HL-60 (cell line): ENCODE measurements around the gene MEMO1.
"Not testable (repeated sequence)": the region's sequence is repeated elsewhere in the genome, so short reads cannot be mapped to it uniquely, and the experiment has no call there.

Source experiments
- DNase-seq, 2 experiments: peaks; one replicate each; pipeline ENCODE4 v3.0.0-alpha.2; 2010 to 2020; ENCODE audit warnings: low read depth in 1 of 2, low spot score in 1 of 2
- H3K27ac ChIP-seq: fragments of 250-450 bp; sonication (Bioruptor Pico); replicated peaks from 2 replicates; pipeline ENCODE4 v1.5.1; 2020; ENCODE audit warnings: mild to moderate bottlenecking, moderate library complexity
- H3K27me3 ChIP-seq: fragments of 250-450 bp; sonication (Bioruptor Pico); 2 replicates; pipeline ENCODE4 v1.5.1; 2021; ENCODE audit warnings: mild to moderate bottlenecking, moderate library complexity; ENCODE audit not compliant: insufficient read depth, poor library complexity, severe bottlenecking
- H3K4me3 ChIP-seq: replicated peaks from 2 replicates; pipeline ENCODE4 v1.5.1; 2011; ENCODE audit warnings: mild to moderate bottlenecking, control low read depth, low read length; ENCODE audit not compliant: insufficient read depth
- CTCF ChIP-seq: IDR thresholded peaks from one replicate; pipeline ENCODE4 v1.5.1; 2011; ENCODE audit warnings: low read length, control low read depth, inconsistent platforms; ENCODE audit not compliant: insufficient read depth
- GABPA ChIP-seq: IDR thresholded peaks from 2 replicates; pipeline ENCODE4 v1.6.1; 2012; ENCODE audit warnings: low read depth
- POLR2AphosphoS5 ChIP-seq: IDR thresholded peaks from 2 replicates; pipeline ENCODE4 v1.6.1; 2012; ENCODE audit warnings: low read depth
- SPI1 ChIP-seq: IDR thresholded peaks from 2 replicates; pipeline ENCODE4 v1.6.1; 2012; ENCODE audit warnings: low read depth, mild to moderate bottlenecking, borderline replicate concordance
- TF ChIP-seq, protein P1 (sequence below): IDR thresholded peaks from 2 replicates; pipeline ENCODE4 v1.6.1; 2012; ENCODE audit warnings: low read depth; ENCODE audit not compliant: insufficient replicate concordance

MEMO1 gene

DNA sequence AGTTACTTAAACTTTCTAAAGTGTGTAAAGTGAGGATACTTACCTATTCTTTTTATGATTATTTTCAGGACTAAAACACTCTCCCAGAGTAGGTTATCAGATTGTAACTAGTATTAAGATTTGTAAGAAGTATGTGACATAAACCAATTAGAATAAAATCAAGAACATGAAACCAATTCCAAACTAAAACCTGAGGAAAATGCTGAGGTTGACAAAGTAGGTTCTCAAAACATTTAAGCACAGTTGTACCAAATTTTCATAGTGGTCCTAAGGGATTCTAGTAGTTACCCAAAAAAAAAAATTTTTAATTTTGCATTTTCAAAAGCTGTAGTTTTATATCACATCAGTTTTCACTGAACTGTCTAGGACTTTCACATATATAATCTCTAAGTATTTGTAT, 157.3 kb downstream of the MEMO1 start:
- H3K4me3 ChIP-seq, result no peak overlapping the region
- no peak for DNase-seq
- no peak for TF ChIP-seq GABPA
- no peak for TF ChIP-seq CTCF
- TF ChIP-seq, protein P1, sequence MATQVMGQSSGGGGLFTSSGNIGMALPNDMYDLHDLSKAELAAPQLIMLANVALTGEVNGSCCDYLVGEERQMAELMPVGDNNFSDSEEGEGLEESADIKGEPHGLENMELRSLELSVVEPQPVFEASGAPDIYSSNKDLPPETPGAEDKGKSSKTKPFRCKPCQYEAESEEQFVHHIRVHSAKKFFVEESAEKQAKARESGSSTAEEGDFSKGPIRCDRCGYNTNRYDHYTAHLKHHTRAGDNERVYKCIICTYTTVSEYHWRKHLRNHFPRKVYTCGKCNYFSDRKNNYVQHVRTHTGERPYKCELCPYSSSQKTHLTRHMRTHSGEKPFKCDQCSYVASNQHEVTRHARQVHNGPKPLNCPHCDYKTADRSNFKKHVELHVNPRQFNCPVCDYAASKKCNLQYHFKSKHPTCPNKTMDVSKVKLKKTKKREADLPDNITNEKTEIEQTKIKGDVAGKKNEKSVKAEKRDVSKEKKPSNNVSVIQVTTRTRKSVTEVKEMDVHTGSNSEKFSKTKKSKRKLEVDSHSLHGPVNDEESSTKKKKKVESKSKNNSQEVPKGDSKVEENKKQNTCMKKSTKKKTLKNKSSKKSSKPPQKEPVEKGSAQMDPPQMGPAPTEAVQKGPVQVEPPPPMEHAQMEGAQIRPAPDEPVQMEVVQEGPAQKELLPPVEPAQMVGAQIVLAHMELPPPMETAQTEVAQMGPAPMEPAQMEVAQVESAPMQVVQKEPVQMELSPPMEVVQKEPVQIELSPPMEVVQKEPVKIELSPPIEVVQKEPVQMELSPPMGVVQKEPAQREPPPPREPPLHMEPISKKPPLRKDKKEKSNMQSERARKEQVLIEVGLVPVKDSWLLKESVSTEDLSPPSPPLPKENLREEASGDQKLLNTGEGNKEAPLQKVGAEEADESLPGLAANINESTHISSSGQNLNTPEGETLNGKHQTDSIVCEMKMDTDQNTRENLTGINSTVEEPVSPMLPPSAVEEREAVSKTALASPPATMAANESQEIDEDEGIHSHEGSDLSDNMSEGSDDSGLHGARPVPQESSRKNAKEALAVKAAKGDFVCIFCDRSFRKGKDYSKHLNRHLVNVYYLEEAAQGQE, result no peak
- no peak for TF ChIP-seq POLR2AphosphoS5
- TF ChIP-seq SPI1, result no peak
- H3K27me3 ChIP-seq, result no peaks in the 10 kb centered on the region
- H3K27ac ChIP-seq, result no peak overlapping the region

DNA sequence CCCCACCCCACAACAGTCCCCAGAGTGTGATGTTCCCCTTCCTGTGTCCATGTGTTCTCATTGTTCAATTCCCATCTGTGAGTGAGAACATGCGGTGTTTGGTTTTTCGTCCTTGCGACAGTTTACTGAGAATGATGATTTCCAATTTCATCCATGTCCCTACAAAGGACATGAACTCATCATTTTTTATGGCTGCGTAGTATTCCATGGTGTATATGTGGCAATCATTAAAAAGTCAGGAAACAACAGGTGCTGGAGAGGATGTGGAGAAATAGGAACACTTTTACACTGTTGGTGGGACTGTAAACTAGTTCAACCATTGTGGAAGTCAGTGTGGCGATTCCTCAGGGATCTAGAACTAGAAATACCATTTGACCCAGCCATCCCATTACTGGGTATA, 168.7 kb downstream of the MEMO1 start:
- not testable (repeated sequence) for H3K4me3 ChIP-seq, DNase-seq, H3K27ac ChIP-seq, H3K27me3 ChIP-seq

GRCh38 chr2:31835450-31835849, 175.4 kb downstream of the MEMO1 start:
- no peak overlapping the region for H3K27ac ChIP-seq

GRCh38 chr2:31832363-31832762, 178.4 kb downstream of the MEMO1 start:
- no peak for DNase-seq
- no peak for TF ChIP-seq CTCF
- TF ChIP-seq, protein P1, result no peak
- TF ChIP-seq POLR2AphosphoS5, result no peak
- TF ChIP-seq SPI1, result no peak
- TF ChIP-seq GABPA, result no peak
- Histone ChIP-seq H3K27ac (no peak overlapping the region), H3K4me3 (no peak overlapping the region), H3K27me3 (no peaks in the 10 kb centered on the region)

More at GRCh38 chr2:31835450-31835849, 175.4 kb downstream of the MEMO1 start:
- TF ChIP-seq SPI1, result no peak
- TF ChIP-seq CTCF, result no peak
- TF ChIP-seq POLR2AphosphoS5, result no peak
- TF ChIP-seq, protein P1, result no peak
- TF ChIP-seq GABPA, result no peak
- Histone ChIP-seq H3K4me3 (no peak overlapping the region), H3K27me3 (no peaks in the 10 kb centered on the region)
- no peak for DNase-seq
